ENCODE results near the gene CCDC80. TPM values are rescaled to one million over a fixed set of nuclear protein-coding genes. Genes with fewer than 3 reads are reported as not detected.

CCDC80 gene
- total RNA-seq, 2 experiments from 2014 or later: not detected

DNA sequence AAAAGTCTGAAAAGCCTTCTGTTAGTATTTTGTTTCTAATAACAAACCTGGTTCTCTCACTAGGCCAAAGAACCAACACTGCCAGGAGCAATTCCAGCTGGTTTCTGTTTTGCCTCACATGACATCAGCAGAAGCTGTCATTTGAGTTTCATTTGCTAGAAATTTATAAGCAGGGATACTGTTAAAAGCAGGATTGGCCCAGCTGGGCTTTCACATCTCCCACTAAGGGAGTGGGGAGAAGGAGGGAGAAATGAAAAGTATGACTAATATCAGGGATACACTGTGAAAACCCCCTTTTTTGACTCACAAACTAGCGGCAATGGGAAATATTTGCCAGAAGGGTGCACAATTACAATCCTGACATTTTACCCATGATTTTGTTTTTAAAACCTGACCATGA, 5.3 kb downstream of the CCDC80 start:
- H3K4me1 Mint-ChIP-seq (ENCODE audit: low read depth): peaks cover 8% of the 10 kb centered on the region
- POLR2A ChIA-PET: no interaction called here
- CTCF ChIA-PET: interaction anchor here (1.3 to 4.8 kb wide), 5 partner anchors 23 to 343 kb away, joined by 3 to 28 read pairs (median 7); no protein-coding TSS in a partner anchor
- DNase-seq (no peak), ATAC-seq (no peak)
- H3K27me3 Mint-ChIP-seq: peaks cover 2% of the 10 kb centered on the region
- no peaks in the 10 kb centered on the region for H3K36me3 Mint-ChIP-seq (ENCODE audit: low read depth)
- TF ChIP-seq, protein P1, sequence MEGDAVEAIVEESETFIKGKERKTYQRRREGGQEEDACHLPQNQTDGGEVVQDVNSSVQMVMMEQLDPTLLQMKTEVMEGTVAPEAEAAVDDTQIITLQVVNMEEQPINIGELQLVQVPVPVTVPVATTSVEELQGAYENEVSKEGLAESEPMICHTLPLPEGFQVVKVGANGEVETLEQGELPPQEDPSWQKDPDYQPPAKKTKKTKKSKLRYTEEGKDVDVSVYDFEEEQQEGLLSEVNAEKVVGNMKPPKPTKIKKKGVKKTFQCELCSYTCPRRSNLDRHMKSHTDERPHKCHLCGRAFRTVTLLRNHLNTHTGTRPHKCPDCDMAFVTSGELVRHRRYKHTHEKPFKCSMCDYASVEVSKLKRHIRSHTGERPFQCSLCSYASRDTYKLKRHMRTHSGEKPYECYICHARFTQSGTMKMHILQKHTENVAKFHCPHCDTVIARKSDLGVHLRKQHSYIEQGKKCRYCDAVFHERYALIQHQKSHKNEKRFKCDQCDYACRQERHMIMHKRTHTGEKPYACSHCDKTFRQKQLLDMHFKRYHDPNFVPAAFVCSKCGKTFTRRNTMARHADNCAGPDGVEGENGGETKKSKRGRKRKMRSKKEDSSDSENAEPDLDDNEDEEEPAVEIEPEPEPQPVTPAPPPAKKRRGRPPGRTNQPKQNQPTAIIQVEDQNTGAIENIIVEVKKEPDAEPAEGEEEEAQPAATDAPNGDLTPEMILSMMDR (IDR thresholded peaks at IDR 0.05): no peak
- no peaks in the 10 kb centered on the region for H3K9me3 Mint-ChIP-seq
- H3K4me3 Mint-ChIP-seq: no peak overlapping the region
- intact Hi-C loops (cut with micrococcal nuclease): no loop called here
- no peak overlapping the region for H3K27ac Mint-ChIP-seq

DNA sequence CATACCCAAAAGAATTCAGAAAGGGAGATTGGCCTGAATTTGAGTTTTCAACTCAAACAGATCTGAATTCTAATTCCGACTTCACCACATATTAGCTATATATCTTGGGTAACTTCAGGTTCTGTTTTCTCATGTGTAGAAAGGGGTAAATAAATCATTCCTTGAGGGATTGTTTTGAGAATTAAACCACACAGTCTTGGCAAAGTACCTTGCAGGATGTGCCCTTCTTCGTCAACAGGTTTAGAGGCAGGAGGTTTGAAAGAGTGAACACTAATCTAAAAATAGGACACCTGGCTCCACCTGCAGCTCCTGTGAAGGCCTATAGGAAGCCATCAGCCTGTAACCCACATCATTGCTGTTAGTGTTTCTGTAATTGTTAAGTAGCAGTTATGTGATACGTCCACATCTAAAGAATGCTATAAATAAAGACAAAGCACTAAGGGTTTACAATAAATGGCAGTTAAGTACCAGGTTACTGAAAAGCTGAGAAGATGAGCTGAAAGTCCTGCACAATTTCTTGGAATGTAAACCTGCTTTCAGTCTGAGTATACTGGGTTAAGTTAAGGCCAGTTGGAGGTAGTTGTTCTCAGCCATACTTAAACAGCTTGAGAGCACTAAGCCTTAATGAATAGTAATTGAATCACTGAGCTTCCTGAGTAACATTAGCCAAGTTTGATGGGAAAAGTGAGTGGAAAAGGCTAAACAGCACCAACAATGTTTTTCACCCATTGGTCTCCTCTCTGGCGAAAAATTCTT, 6.0 kb downstream of the CCDC80 start:
- POLR2A ChIA-PET: no interaction called here
- CTCF ChIA-PET: interaction anchor here (1.3 to 4.8 kb wide), 8 partner anchors 8 to 344 kb away, joined by 3 to 28 read pairs (median 6); no protein-coding TSS in a partner anchor
- no peak for DNase-seq
- no peaks in the 10 kb centered on the region for H3K9me3 Mint-ChIP-seq
- peaks cover 2% of the 10 kb centered on the region for H3K27me3 Mint-ChIP-seq
- TF ChIP-seq, protein P1 (IDR thresholded peaks at IDR 0.05): no peak
- intact Hi-C loops (cut with micrococcal nuclease): no loop called here
- peaks cover 8% of the 10 kb centered on the region for H3K4me1 Mint-ChIP-seq (ENCODE audit: low read depth)
- ATAC-seq: no peak
- H3K27ac Mint-ChIP-seq: no peak overlapping the region
- no peak overlapping the region for H3K4me3 Mint-ChIP-seq
- H3K36me3 Mint-ChIP-seq (ENCODE audit: low read depth): no peaks in the 10 kb centered on the region

DNA sequence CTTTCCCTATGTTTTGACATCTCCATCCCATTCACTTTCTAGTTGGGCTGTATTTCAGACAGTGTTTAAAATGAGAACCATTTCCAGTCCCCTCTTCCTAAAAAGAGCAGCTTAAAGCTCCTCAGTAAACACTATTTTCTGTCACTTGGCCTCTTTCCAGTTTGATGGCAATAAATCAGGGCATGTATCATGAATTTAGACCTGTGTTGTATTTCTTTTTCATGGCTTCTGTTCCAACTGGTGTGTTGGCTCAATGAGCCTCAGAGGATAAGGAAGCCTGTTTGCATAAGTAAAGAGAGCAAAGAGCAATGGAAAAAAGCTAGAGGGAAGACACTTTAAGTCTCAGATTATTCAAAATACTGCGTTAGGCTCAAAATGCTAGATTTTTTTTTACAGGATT, 7.2 kb downstream of the CCDC80 start:
- CTCF ChIA-PET: interaction anchor here (1.5 to 4.8 kb wide), 4 partner anchors 9 to 345 kb away, joined by 3 to 28 read pairs (median 8); no protein-coding TSS in a partner anchor
- no peak for DNase-seq
- Mint-ChIP-seq H3K27ac (no peak overlapping the region), H3K27me3 (peaks cover 2% of the 10 kb centered on the region), H3K4me3 (no peak overlapping the region), H3K36me3 (ENCODE audit: low read depth) (no peaks in the 10 kb centered on the region), H3K4me1 (ENCODE audit: low read depth) (peaks cover 8% of the 10 kb centered on the region), H3K9me3 (no peaks in the 10 kb centered on the region)
- TF ChIP-seq, protein P1 (IDR thresholded peaks at IDR 0.05): no peak
- POLR2A ChIA-PET: no interaction called here
- intact Hi-C loops (cut with micrococcal nuclease): no loop called here
- no peak for ATAC-seq

DNA sequence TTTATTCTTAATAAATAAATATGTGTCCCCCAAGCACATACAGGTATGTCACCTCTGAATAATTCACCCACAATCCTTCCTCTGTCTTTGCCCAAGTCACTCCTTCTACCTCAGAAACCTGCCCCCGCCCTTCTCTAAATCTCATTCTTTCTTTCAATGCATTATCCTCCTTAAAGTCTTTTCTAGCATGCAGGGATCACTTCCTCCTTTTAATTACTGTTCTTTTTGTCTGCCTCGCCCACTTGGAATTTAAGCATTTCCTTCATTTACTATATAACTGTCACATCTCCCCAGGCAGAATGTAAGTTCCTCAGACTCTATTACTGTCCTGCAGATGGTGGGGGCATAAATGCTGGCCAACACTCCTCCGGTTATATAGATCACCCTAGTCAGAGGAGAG, 7.8 kb downstream of the CCDC80 start:
- no peak overlapping the region for H3K4me3 Mint-ChIP-seq
- ChIA-PET POLR2A (no interaction called here), CTCF (interaction anchor here (1.2 to 5.0 kb wide), 3 partner anchors 9 to 51 kb away, joined by 5 to 23 read pairs (median 9); no protein-coding TSS in a partner anchor)
- no peaks in the 10 kb centered on the region for H3K9me3 Mint-ChIP-seq
- intact Hi-C loops (cut with micrococcal nuclease): no loop called here
- DNase-seq: no peak
- H3K27me3 Mint-ChIP-seq: peaks cover 2% of the 10 kb centered on the region
- peaks cover 8% of the 10 kb centered on the region for H3K4me1 Mint-ChIP-seq (ENCODE audit: low read depth)
- ATAC-seq: no peak
- TF ChIP-seq, protein P1 (IDR thresholded peaks at IDR 0.05): no peak
- no peaks in the 10 kb centered on the region for H3K36me3 Mint-ChIP-seq (ENCODE audit: low read depth)
- no peak overlapping the region for H3K27ac Mint-ChIP-seq

DNA sequence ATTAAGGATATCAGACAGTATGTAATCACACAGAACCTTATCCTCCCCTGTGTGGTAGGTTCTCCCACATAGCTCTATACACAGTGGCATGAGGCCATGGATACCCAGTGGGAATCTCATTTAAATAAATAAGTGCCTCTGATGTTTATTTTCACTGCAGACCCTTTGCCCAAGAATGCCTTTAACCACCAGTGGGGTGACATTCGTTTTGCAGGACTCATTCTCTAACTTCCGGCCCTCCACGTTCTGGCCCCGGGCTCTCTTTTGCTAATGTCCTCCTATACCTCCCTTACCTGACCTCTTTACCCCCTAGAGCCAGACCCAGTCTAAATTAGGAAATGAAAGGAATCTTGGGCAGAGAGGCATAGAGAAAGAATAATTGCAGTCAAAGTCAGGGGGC, 8.3 kb downstream of the CCDC80 start:
- TF ChIP-seq, protein P1 (IDR thresholded peaks at IDR 0.05): no peak
- ATAC-seq (no peak), DNase-seq (no peak)
- ChIA-PET POLR2A (no interaction called here), CTCF (interaction anchor here (1.2 to 5.0 kb wide), 2 partner anchors 10 to 50 kb away, joined by 5 to 23 read pairs; no protein-coding TSS in a partner anchor)
- Mint-ChIP-seq H3K36me3 (ENCODE audit: low read depth) (no peaks in the 10 kb centered on the region), H3K4me1 (ENCODE audit: low read depth) (peaks cover 8% of the 10 kb centered on the region), H3K27ac (no peak overlapping the region), H3K27me3 (peaks cover 2% of the 10 kb centered on the region), H3K9me3 (no peaks in the 10 kb centered on the region), H3K4me3 (no peak overlapping the region)
- intact Hi-C loops (cut with micrococcal nuclease): no loop called here

All from activated CD8-positive, alpha-beta T cell treated with anti-CD3 and anti-CD28 coated beads for 36 hours (primary cell).